NCI-H1048 (cell line): ENCODE data around the gene SATB1.
"Not testable (repeated sequence)": the region's sequence is repeated elsewhere in the genome, so short reads cannot be mapped to it uniquely, and the experiment has no call there.

Experiments used
- DNase-seq: peaks from one replicate; lab custom pipeline; 2025; lab: John Stamatoyannopoulos, UW

Gene SATB1

DNA sequence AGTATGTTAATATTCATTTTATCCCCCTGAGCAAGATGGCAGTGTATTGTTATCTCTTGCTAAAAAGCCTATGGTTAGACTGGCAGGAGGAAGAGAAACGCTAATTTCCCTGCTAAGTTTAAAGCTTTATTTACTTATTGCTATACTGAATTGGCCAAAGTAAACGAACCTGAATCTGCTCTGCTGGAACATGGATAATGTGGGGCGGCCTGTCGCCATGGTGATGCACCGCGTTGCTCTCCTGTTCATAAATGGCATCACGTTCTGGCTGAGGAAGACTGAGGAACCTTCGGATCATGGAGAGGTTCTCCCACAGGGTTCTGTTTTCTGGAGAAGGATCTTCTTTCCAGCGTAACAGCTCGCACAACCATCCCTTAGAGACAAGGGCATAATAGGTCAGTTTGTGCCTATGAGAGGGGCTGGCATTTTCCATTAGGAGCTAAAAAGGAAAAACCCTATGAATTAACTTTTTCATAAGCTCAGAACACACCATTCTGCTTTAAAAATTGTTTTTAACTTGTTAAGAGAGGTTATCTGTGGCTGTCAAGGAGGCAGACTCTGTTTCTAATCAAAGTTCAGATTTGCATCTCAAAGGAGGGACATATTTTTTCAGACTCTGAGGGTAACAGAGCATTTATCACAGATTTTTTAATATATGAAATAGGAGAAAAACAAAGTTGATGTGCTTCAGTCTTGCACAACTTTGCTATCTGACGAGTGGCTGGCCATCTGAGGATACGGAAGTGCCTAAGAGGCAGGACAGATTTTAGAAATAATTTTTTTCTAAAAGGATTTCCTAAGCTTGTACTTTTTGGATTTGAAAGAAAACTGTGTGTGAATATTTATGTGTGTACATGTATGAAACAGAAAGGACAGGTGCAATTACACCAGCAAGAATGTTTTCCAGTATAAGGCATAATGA is 73.1 kb downstream of the SATB1 start:
- DNase-seq: no peak

DNA sequence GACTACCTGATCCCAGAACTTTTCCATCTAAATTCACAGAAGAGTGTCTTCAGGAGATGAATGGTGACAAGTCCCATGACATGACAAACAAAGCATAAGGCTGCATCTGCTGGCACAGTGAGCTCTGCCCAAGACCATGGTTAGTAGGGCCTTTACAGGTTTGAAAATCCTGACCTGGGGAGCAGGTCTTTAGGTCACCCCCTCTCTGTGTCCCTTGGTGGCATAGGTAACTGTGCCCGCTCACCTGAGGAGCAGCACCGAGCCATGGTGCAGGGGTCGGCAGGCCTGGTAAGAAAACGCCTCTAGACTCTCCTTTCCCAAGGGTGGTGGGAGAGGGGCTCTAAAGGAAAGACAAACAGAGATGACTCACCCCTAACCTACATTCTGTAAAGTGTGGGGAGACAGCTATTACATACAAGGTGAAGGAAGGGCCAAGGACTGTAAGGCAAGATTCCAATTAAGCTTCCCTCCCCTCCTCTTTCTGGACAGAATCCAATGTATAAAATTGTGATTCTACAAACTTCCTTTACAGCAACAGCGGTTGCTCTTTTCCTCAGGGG is 74.0 kb downstream of the SATB1 start:
- no peak for DNase-seq

DNA sequence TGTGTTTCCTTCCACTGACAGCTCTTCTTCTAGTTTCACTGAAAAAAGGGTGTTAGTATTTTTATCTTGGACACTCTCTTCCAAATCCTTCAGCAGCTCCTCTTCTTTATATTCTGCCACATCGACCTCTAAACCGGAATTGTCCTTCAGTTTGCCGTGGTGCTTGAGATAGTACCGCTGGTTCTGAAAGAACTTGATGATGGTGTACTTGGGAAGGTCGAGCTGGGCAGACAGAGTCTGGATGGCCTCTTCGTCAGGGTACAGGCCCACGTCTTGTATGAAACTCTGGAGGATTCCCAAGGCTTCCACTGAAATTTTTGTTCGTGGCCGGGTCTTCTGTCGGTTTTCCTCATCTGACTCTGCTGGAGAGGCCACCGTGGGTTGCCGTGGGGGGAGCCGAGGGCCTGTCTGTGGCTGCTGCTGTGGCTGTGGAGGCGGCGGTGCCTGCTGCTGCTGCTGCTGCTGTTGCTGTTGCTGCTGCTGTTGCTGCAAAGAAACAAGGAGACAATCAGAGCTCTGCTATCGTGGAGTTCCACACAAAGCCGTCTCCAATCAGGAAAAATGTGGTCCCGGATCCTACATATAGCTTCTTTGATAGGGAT is 75.8 kb downstream of the SATB1 start:
- no peak for DNase-seq

DNA sequence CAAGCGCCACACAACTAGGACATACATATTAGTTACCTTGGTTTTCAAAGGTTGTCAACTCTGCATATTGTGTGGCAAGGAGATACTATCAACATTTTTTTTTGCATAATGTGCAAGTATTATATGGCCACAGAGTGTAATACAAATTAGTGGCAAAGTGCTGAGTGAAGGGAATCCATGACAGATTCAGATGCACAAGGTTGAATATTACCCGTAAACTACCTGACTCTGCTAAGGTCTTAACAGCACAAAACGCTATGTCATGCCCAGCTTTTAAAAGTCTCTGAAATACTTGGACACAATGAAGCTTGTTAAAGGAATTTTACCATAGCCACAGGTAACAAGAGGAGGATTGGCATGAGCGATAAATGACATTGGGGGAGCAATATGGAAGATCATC is 79.0 kb downstream of the SATB1 start:
- DNase-seq: no peak

DNA sequence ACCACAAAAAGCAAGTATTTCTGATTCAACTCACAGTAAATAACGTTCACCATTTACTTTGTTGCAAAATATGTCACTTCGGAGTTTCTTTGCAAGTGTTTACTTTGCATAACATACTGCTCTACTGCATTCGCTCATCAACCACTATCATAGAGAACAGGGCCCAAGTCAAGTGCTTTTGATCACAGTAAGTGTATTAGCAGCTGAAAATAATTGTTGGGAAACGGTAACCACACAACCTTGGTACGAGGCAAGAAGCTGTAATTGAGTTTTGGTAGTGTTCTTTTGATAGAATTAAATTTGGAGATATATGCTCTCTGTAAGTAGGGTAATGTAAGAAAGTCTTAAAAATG is 80.1 kb downstream of the SATB1 start:
- no peak for DNase-seq

DNA sequence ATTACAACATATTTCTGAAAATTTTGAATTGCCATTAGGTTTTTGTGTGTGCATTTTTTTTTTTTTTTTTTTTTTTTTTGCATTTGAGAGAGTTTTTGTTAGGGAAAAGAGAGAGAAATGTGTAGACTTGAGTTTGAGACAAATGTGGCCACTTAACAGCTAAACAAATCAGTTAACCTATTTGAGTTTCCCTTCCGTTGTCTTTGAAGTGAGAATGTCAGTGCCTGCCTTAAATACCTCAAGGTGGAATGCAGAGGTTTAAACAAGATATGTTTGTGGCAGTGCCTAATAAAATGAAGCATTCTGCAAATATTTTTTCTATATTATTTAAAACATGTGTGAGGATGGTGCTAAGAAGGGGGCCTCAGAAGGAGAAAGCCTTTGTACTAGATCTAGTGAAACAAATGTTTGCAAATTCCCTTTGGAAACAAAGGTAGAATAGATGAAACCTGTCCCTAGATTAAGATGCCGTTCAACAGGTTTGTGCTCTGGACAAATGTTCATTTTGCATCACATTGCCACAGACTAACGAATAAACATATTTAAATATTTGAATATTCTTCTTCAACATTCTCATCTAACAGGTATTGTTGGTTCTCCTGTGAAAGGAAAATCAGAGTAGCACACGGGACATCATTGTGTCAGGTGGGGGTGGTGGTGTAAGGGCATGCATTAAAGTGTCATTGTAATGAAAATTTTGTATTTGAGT is 80.7 kb downstream of the SATB1 start:
- no peak for DNase-seq

DNA sequence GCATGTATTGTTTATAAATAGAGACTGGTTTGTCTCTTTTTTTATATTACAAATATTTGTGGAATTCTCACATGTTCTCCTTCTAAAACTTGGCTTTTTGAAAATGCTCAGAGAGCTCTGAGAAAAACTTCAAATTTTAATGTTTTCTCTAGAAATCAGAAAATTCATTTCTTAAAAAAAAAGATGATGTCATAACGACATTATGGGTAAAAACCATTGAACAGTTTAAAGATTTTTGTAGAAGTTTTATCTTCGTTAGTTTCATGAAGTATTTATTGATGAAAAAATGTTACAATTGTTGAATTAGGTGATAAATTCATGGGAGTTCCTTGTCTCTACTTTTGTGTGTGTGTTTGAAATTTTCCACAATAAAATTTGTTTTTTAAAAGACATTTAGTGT is 81.3 kb downstream of the SATB1 start:
- DNase-seq: no peak

DNA sequence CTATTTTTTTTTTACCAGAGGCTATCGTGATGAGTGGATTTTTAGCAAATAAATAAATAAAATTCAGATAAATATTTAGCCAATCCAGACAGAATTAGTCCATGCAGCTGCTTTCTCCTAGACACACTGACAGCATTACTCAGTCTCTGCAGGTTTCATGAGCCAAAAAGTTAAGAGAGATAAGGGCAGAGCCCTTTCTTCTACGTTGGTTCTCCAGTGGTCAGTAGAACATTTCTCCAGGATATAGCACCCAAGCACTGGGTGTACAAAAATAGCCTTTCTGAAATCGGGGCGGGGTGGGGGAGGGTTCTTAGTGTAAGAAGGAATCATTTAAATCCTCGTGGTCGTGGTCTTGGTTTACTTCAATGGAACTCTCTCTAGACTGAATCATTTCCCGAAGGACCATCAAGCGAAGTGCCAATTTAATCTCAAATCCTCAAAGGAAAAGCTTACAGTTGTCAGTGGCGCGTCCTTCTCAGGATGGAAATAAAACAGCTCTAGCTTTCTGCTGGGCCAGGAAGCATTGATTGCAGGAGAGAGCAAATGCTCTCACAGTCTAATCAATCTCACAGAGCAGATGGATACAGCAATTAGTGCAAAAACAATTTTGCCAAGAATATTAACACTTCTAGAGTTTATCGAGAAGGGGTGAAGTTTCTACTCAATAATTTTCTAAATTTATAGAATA is 86.2 kb downstream of the SATB1 start:
- DNase-seq: no peak

DNA sequence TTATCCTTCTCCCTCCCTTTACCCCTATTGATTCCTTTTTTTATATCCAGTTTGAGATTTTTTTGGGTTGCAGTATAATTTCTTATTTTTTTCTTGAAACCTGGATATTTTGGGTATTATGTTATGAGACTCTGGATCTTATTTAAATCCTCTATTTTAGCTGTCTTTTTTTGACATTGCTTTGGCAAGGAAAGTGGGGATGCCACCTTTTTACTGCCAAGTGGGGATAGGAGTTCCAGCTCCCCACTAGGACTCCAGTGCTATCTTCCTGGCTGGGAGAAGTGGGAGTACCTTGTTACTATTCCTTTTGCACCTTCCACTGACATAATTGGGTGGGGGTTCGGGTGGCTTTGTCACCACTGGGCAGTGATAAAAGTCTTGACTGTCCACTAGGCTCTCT is 87.9 kb downstream of the SATB1 start:
- DNase-seq: no peak

DNA sequence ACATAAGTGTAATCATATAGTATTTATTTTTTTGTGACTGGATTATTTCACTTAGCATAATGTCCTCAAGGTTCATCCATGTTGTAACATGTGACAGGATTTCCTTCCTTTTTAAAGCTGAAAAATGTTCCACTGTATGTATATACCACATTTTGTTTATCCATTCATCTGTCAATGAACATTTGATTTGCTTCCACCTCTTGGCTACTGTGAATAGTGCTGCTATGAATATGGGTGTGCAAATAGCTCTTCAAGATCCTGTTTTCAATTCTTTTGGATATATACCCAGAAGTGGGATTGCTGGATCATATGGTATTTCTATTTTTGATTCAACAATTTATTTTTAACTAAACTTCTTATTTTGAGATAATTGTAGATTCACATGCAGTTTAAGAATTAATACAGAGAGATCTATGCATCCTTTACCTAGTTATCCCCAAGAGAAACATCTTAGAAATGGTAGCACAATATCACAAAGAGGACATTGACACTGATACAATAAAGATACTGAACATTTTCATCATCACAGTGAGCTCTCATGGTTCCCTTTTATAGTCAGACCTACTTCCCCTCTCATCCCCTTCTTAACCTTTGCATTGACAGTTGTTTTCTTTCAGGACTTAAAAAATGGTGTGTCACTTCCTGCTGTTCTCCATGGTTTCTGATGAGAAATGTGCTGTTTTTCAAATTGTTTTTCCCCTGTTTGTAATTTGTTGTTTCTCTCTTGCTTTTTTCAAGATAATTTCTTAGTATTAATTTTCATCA is 90.1 kb downstream of the SATB1 start:
- DNase-seq: no peak

DNA sequence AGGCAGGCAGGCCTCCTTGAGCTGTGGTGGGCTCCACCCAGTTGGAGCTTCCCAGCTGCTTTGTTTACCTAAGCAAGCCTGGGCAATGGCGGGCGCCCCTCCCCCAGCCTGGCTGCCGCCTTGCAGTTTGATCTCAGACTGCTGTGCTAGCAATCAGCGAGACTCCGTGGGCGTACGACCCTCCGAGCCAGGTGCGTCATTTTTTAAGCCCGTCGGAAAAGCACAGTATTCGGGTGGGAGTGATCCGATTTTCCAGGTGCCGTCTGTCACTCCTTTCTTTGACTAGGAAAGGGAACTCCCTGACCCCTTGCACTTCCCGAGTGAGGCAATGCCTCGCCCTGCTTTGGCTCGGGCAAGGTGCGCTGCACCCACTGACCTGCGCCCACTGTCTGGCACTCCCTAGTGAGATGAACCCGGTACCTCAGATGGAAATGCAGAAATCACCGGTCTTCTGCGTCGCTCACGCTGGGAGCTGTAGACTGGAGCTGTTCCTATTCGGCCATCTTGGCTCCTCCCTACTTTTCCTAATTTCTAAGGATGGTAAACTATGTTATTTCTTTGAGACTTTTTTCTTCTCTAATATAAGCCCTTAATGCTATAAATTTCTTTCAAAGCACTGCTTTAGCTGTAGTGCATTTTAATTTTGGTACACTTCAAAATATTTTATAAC is 94.2 kb downstream of the SATB1 start:
- not testable (repeated sequence) for DNase-seq

DNA sequence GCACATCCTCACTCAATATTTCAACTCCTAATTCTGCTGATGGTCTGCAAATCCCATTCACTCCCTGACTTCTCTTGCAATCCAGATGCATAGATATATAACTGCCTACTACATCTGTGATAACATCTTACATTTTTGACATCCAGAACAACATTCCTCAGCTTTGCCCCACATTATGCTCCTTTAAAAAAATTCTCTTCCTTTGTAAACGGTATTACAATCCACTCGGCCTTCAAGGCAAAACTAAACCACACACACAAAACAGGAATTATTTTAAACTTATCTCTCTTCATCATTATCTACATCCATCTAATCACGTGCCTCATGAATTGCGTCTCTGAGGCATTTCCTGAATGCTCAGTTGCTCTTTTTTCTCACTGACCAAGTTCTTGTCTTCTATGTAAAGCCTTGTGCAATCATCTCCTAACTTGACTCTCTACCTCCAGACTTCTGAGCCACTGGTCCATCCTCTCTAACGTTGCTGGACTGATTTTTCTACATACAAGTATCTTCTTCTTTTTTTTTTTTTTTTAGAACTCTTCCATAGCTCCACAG is 117.0 kb downstream of the SATB1 start:
- DNase-seq: no peak

DNA sequence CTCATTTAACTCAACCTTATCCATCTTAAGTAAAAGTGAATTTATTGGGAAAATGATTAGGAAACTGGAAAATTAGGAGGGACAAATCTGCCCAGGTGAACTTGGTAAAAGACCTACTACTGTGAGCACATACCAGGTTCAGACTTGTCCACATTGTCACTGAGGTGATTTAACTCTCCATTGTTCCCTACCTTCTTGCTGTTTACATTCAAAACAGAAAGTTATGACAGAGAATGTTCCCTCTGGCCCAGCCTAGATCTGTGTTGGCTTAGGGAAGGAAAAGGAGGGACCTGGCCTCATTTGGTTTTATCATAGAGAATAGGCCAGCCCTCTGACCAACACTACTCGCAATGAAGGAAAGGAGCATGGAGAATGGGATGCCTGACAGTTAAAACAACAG is 117.6 kb downstream of the SATB1 start:
- DNase-seq: no peak

DNA sequence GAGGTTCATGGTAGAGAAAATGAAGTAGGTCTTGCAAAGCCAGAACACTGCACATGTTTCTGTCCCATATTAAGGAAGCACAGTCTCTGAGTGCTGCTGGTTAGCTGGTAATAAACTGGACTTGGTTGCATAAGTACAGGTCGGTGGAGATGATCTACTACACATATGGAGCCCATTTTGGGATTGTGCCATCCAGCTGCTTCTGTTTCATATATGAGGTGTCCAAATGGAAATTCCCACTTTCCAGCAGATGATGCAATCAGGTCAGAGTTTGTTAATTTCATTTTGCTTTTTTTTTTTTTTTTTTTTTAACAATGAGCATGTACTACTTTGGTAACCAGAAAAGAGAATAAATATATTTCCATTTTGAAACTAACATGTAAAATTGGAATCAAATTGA is 122.6 kb downstream of the SATB1 start:
- no peak for DNase-seq

DNA sequence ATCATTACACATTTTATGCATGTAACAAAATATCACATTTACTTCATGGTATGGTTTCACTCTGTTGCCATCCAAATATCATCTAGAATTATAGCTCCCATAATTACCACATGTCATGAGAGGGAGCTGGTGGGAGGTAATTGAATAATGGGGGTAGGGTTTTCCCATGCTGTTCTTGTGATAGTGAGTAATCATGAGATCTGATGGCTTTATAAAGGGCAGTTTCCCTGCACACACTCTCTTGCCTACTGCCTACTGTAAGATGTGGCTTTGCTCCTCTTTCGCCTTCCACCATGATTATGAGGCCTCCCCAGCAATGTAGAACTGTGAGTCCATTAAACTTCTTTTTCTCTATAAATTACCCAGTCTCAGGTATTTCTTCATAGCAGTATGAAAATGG is 123.4 kb downstream of the SATB1 start:
- DNase-seq: no peak

DNA sequence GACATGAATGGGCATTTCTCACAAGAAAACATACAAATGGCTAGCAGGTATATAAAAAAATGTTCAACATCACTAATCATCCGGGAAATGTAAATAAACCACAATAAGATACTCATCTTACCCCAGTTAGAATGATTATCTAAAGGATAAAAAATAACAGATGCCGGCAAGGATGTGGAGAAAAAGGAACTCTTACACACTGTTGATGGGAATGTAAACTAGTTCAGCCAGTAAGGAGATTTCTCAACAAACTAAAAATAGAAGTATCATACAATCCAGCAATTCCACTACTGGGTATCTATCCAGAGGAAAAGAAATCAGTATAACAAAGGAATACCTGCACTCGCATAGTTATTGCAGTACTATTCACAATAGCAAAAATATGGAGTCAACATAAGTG is 124.2 kb downstream of the SATB1 start:
- DNase-seq: no peak

DNA sequence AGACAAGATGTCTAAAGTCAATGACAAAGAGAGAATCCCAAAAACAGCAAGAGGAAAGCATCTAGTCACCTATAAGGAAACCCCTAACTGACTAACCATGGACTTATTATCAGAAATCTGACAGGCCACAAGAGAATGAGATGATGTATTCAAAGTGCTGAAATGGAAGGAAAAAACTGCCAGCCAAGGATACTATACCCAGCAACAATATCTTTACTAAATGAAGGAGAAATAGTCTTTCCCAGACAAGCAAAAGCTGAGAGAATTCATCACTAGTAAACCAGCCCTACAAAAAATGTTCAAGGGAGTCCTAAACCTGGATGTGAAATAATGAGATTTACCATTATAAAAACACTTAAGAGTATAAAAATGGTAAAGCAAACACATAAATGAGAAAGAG is 128.0 kb downstream of the SATB1 start:
- DNase-seq: no peak
